Fibroblast of lung (primary cell): Measurements from ENCODE around the gene RPRD1B. TPM values are rescaled to one million over a fixed set of nuclear protein-coding genes. Genes with fewer than 3 reads are reported as not detected.

Experiments
- DNase-seq, 2 donors: peaks; one replicate each; pipeline versions ENCODE4 v3.0.0 to v3.0.0-alpha.2; 2010; ENCODE audit warnings: low read depth in 2 of 2
- H2AFZ ChIP-seq: 2 replicates; pipeline ENCODE4 v1.5.1; 2012; ENCODE audit warnings: low read length, control low read depth, inconsistent platforms
- H3K27ac ChIP-seq: 2 replicates; pipeline ENCODE4 v1.5.1; 2011; ENCODE audit warnings: low read length, control low read depth; ENCODE audit not compliant: insufficient read depth
- H3K27me3 ChIP-seq: 2 replicates; pipeline ENCODE4 v1.5.1; 2011; ENCODE audit warnings: mild to moderate bottlenecking, low read length; ENCODE audit not compliant: control insufficient read depth, insufficient read depth
- H3K36me3 ChIP-seq: 2 replicates; pipeline ENCODE4 v1.5.1; 2011; ENCODE audit warnings: low read length; ENCODE audit not compliant: control insufficient read depth, insufficient read depth
- H3K4me1 ChIP-seq: 2 replicates; pipeline ENCODE4 v1.5.1; 2011; ENCODE audit warnings: low read length; ENCODE audit not compliant: control insufficient read depth, insufficient read depth; ENCODE audit errors: extremely low read depth
- H3K4me2 ChIP-seq: 2 replicates; pipeline ENCODE4 v1.5.1; 2011; ENCODE audit warnings: low read length, control low read depth; ENCODE audit not compliant: insufficient read depth; ENCODE audit errors: extremely low read depth
- H3K4me3 ChIP-seq, 4 experiments: fragments of 200-600 bp in 1 of 4; sonication (generic) in 1 of 4; replicated peaks in 1 of 4; 2 replicates each; pipeline ENCODE4 v1.5.1; 2011 to 2016; ENCODE audit warnings: low read length in 4 of 4, low read depth in 3 of 4, mild to moderate bottlenecking in 3 of 4, control low read depth in 2 of 4, inconsistent platforms in 1 of 4, mixed read lengths in 1 of 4; ENCODE audit not compliant: insufficient read depth in 1 of 4; ENCODE audit errors: control extremely low read depth in 1 of 4
- H3K79me2 ChIP-seq: 2 replicates; pipeline ENCODE4 v1.5.1; 2012; ENCODE audit warnings: mild to moderate bottlenecking, low read length, inconsistent platforms; ENCODE audit not compliant: control insufficient read depth, insufficient read depth
- H3K9ac ChIP-seq: 2 replicates; pipeline ENCODE4 v1.5.1; 2011; ENCODE audit warnings: mild to moderate bottlenecking, low read length, control low read depth; ENCODE audit not compliant: insufficient read depth
- H3K9me3 ChIP-seq: 2 replicates; pipeline ENCODE4 v1.5.1; 2012; ENCODE audit warnings: low read depth, low read length; ENCODE audit not compliant: control insufficient read depth, insufficient read depth
- H4K20me1 ChIP-seq: 2 replicates; pipeline ENCODE4 v1.5.1; 2011; ENCODE audit warnings: low read length; ENCODE audit not compliant: control insufficient read depth, insufficient read depth; ENCODE audit errors: extremely low read depth
- EZH2 ChIP-seq: IDR thresholded peaks from 2 replicates; pipeline ENCODE4 v1.5.1; 2012; ENCODE audit warnings: low read length, control low read depth, mild to moderate bottlenecking; ENCODE audit errors: missing control alignments
- polyA plus RNA-seq, 2 donors: library from polyadenylated mRNA; depleted of rRNA in 1 of 2; stranded (reverse) in 1 of 2; unstranded in 1 of 2; fragments of >200 nt; gene quantifications; 2 replicates each; pipeline ENCODE4 v1.2.1, GENCODE V29; 2011 to 2012; ENCODE audit warnings: missing spikeins in 1 of 2
- total RNA-seq: library from RNA; depleted of rRNA; stranded (reverse); fragments of >200 nt; gene quantifications from 2 replicates; pipeline ENCODE4 v1.2.1, GENCODE V29; 2014
- TF ChIP-seq, protein P1 (sequence below), 2 donors: IDR thresholded peaks in 1 of 2; conservative IDR thresholded peaks in 1 of 2; 1 replicate in 1 of 2; 2 replicates in 1 of 2; pipeline ENCODE4 v1.5.1; 2011 to 2012; ENCODE audit warnings: low read length in 2 of 2, control low read depth in 1 of 2, inconsistent platforms in 1 of 2, low read depth in 1 of 2, mild to moderate bottlenecking in 1 of 2

The RPRD1B gene
- total and polyA plus RNA-seq, 2 donors (not counting 1 experiment from before 2014, with no cell fraction given): 23.8 to 23.9 TPM

DNA sequence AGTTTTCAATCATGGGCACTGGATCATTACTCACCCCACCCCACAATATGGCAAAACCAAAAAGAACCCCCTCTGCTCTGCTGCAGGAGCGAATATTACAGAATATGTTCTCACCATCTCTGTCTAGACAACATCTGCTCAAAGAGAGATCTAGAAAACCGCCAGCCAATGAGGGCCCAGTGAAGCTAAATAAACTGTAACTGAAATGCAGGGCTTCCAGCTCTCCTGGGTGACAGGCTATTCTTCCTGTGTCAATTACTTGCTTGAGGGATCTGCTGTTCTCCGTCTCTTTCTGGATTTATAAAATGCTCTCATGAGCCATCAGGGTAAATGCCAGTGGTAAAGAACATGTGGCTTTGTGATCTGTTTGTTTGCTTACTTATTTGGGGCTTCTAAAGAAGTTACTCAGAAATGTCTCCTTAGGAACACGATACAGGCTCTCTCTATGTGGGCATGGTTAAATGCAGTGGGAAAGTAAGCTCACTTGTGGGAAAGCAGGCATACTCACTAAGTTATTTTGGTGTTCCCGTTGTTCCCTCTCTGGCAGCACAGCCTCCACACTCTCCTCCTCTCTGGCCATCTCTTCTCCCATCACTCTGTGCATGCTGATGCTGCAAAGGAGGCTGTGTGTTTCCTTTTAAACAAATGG lies 45.1 kb upstream of the RPRD1B start:
- H3K4me1 ChIP-seq: peaks cover 5% of the 10 kb centered on the region
- no peak overlapping the region for H3K4me2 ChIP-seq
- no peaks in the 10 kb centered on the region for H3K36me3 ChIP-seq
- H3K27me3 ChIP-seq: no peaks in the 10 kb centered on the region
- no peak overlapping the region for H3K9ac ChIP-seq
- no peak overlapping the region for H2AFZ ChIP-seq
- no peaks in the 10 kb centered on the region for H3K9me3 ChIP-seq
- TF ChIP-seq, protein P1, sequence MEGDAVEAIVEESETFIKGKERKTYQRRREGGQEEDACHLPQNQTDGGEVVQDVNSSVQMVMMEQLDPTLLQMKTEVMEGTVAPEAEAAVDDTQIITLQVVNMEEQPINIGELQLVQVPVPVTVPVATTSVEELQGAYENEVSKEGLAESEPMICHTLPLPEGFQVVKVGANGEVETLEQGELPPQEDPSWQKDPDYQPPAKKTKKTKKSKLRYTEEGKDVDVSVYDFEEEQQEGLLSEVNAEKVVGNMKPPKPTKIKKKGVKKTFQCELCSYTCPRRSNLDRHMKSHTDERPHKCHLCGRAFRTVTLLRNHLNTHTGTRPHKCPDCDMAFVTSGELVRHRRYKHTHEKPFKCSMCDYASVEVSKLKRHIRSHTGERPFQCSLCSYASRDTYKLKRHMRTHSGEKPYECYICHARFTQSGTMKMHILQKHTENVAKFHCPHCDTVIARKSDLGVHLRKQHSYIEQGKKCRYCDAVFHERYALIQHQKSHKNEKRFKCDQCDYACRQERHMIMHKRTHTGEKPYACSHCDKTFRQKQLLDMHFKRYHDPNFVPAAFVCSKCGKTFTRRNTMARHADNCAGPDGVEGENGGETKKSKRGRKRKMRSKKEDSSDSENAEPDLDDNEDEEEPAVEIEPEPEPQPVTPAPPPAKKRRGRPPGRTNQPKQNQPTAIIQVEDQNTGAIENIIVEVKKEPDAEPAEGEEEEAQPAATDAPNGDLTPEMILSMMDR (conservative IDR thresholded peaks at IDR 0.05 in 1 of 2, IDR thresholded peaks at IDR 0.05 in 1 of 2; ENCODE audit: low read depth in 1 of 2, low read length in 2 of 2): no peak
- no peak for TF ChIP-seq EZH2
- DNase-seq: no peak
- H3K27ac ChIP-seq: no peak overlapping the region
- H3K79me2 ChIP-seq: no peaks in the 10 kb centered on the region
- no peak overlapping the region for H3K4me3 ChIP-seq
- H4K20me1 ChIP-seq: no peaks in the 10 kb centered on the region

DNA sequence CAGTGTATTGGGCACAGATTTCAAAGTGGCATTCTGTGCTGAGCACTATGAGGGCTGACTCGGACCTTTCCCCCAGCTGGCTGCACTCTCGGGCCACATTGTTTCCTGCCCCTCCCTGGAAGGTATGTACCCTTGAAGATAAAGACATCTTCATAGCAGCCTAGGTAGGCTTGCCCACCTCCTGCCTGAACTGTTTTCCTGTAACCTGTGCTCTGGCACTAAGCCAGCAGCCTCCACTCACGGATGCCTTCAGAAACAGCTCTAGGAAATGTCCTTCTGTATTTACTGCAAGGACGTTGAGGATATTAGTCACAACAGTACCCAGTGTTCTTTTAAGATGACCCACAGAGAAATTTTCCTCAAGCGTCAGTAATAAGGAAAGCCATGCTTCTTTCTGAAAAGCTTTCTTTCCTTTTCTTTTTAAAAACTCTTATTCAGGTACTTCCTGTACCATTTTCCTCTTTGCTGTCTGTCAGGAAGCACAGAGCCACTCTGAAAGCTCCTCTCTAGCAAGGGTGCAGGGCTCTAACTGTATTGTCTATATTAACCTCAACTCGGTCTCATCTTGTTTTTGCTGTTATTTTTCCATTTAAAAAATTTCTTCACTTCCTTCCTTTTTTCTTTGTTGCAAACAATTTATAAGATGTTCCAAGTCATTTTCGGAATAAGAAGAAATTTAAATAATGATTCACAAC lies 43.8 kb upstream of the RPRD1B start:
- Histone ChIP-seq H3K79me2 (no peaks in the 10 kb centered on the region), H4K20me1 (no peaks in the 10 kb centered on the region), H2AFZ (no peak overlapping the region), H3K27ac (no peak overlapping the region), H3K4me2 (no peak overlapping the region), H3K4me1 (peaks cover 5% of the 10 kb centered on the region), H3K27me3 (no peaks in the 10 kb centered on the region), H3K4me3 (no peak overlapping the region), H3K9ac (no peak overlapping the region), H3K9me3 (no peaks in the 10 kb centered on the region), H3K36me3 (no peaks in the 10 kb centered on the region)
- TF ChIP-seq, protein P1 (conservative IDR thresholded peaks at IDR 0.05 in 1 of 2, IDR thresholded peaks at IDR 0.05 in 1 of 2; ENCODE audit: low read depth in 1 of 2, low read length in 2 of 2): no peak
- TF ChIP-seq EZH2: no peak
- DNase-seq: no peak

GRCh38 chr20:37990571-37991151 lies 42.9 kb upstream of the RPRD1B start:
- Histone ChIP-seq H3K4me2 (no peak overlapping the region), H3K9ac (no peak overlapping the region), H3K4me3 (no peak overlapping the region), H2AFZ (no peak overlapping the region), H3K27me3 (no peaks in the 10 kb centered on the region), H3K9me3 (no peaks in the 10 kb centered on the region), H3K79me2 (no peaks in the 10 kb centered on the region), H3K27ac (no peak overlapping the region), H3K4me1 (peaks cover 5% of the 10 kb centered on the region), H3K36me3 (no peaks in the 10 kb centered on the region), H4K20me1 (no peaks in the 10 kb centered on the region)
- TF ChIP-seq, protein P1 (conservative IDR thresholded peaks at IDR 0.05 in 1 of 2, IDR thresholded peaks at IDR 0.05 in 1 of 2; ENCODE audit: low read depth in 1 of 2, low read length in 2 of 2): no peak
- TF ChIP-seq EZH2: no peak
- DNase-seq: peak; percentile 86 to 91
